GM18511 (cell line): Measurements from ENCODE around the gene INTS3.

Experiments
- ATAC-seq: cut with Tn5 transposase; IDR thresholded peaks from one replicate; pipeline ENCODE4 v1.9.1; 2021; ENCODE audit warnings: mild to moderate bottlenecking, moderate library complexity; ENCODE audit not compliant: unreplicated experiment

INTS3 gene

GRCh38 chr1:153816283-153816889 lies 88.5 kb downstream of the INTS3 start:
- ATAC-seq = no peak

DNA sequence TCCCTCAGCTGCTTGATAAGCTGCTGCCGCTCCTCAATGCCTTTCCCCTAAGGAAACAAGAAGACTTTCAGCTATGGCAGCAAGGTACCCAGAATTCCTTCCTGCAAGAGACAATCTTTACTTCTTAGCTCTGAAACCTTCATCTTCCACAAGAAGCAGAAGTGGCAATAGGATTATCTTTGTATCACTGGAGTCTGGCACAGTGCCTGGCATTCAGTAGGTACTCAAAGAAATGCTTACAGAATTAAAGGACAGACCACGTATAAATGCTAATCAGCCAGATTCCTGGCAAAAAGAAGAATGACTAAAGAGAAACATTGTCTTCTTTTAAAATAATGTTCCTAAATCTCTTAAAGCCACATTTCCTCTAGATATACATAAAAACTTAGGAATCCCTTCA lies 91.0 kb downstream of the INTS3 start:
- ATAC-seq = no peak
